Caco-2 (cell line): ENCODE results near the gene HEATR3. TPM values are rescaled to one million over a fixed set of nuclear protein-coding genes. Genes with fewer than 3 reads are reported as not detected.

ENCODE experiments used
- BruUV-seq: library from RNA; stranded (reverse); fragments of 400-500 nt; replicated peaks from 2 replicates; lab custom pipeline; 2021; lab: Mats Ljungman, UMichigan
- CTCF ChIA-PET: fragments of 300-600 bp; sonication (Branson Sonifier 250); formaldehyde crosslinking; loops from one replicate; lab custom pipeline; 2022; ENCODE audit warnings: antibody characterized with exemption; lab: Charles Lee
- POLR2A ChIA-PET: fragments of 300-600 bp; sonication (Branson Sonifier 250); formaldehyde crosslinking; loops from one replicate; lab custom pipeline; 2022; ENCODE audit warnings: antibody characterized with exemption; lab: Charles Lee
- DNase-seq, 2 experiments: peaks; one replicate each; pipeline versions ENCODE4 v3.0.0 to v3.0.0-alpha.2; 2020 to 2022
- H3K27me3 ChIP-seq: replicated peaks from 2 replicates; pipeline ENCODE4 v1.6.0; 2011; ENCODE audit warnings: low read length; ENCODE audit not compliant: control insufficient read depth, insufficient read depth
- H3K36me3 ChIP-seq: 2 replicates; pipeline ENCODE4 v1.5.1; 2011; ENCODE audit warnings: low read length; ENCODE audit not compliant: control insufficient read depth, insufficient read depth
- H3K4me1 ChIP-seq: fragments of 250-450 bp; sonication (Bioruptor Pico); 2 replicates; pipeline ENCODE4 v1.5.1; 2020; ENCODE audit warnings: mild to moderate bottlenecking
- H3K4me3 ChIP-seq: 2 replicates; pipeline ENCODE4 v1.5.1; 2011; ENCODE audit warnings: low read depth, mild to moderate bottlenecking, control low read depth, low read length
- H3K9me3 ChIP-seq: fragments of 250-450 bp; sonication (Bioruptor Pico); 2 replicates; pipeline ENCODE4 v1.5.1; 2020; ENCODE audit warnings: mild to moderate bottlenecking, moderate library complexity
- H3K27ac Mint-ChIP-seq: one replicate; pipeline ENCODE4 v1.8.0; 2022; ENCODE audit warnings: mixed read lengths; ENCODE audit not compliant: unreplicated experiment
- H3K27me3 Mint-ChIP-seq: one replicate; pipeline ENCODE4 v1.8.0; 2022; ENCODE audit warnings: mixed read lengths; ENCODE audit not compliant: insufficient read depth, unreplicated experiment
- H3K36me3 Mint-ChIP-seq: one replicate; pipeline ENCODE4 v1.8.0; 2022; ENCODE audit warnings: mild to moderate bottlenecking, mixed read lengths; ENCODE audit not compliant: insufficient read depth, unreplicated experiment
- H3K4me1 Mint-ChIP-seq: one replicate; pipeline ENCODE4 v1.8.0; 2022; ENCODE audit warnings: low read depth, mixed read lengths; ENCODE audit not compliant: unreplicated experiment
- H3K4me3 Mint-ChIP-seq: one replicate; pipeline ENCODE4 v1.8.0; 2022; ENCODE audit warnings: mild to moderate bottlenecking, moderate library complexity, mixed read lengths; ENCODE audit not compliant: unreplicated experiment
- H3K9me3 Mint-ChIP-seq: one replicate; pipeline ENCODE4 v1.8.0; 2022; ENCODE audit warnings: mixed read lengths; ENCODE audit not compliant: unreplicated experiment
- CTCF ChIP-seq, 2 experiments: fragments of 200-600 bp in 1 of 2; IDR thresholded peaks; 1 replicate in 1 of 2; 2 replicates in 1 of 2; pipeline versions ENCODE4 v1.5.1 to v1.8.0; 2011 to 2022; ENCODE audit warnings: antibody characterized with exemption in 1 of 2, control low read depth in 1 of 2, inconsistent platforms in 1 of 2, low read depth in 1 of 2, low read length in 1 of 2, mild to moderate bottlenecking in 1 of 2, moderate library complexity in 1 of 2; ENCODE audit not compliant: insufficient read depth in 1 of 2, severe bottlenecking in 1 of 2, unreplicated experiment in 1 of 2
- intact Hi-C: fragments of 100-400 bp; cut with micrococcal nuclease; formaldehyde crosslinking; loops from one replicate; pipeline ENCODE4 v1.10.0; 2022; ENCODE audit not compliant: unreplicated experiment
- total RNA-seq: library from RNA; stranded (reverse); gene quantifications from 2 replicates; pipeline ENCODE4 v1.2.3, GENCODE V29; 2022

Gene HEATR3
- total RNA-seq, 1 experiment from 2014 or later: 41.6 TPM

GRCh38 chr16:50120711-50121110 lies 54.9 kb downstream of the HEATR3 start:
- Histone ChIP-seq H3K4me1 (no peaks in the 10 kb centered on the region), H3K9me3 (no peaks in the 10 kb centered on the region), H3K36me3 (no peaks in the 10 kb centered on the region), H3K27me3 (no peaks in the 10 kb centered on the region), H3K4me3 (no peak overlapping the region)
- DNase-seq: no peak
- Mint-ChIP-seq H3K36me3 (no peaks in the 10 kb centered on the region), H3K4me1 (no peaks in the 10 kb centered on the region), H3K4me3 (no peak overlapping the region), H3K27me3 (no peaks in the 10 kb centered on the region), H3K27ac (no peak overlapping the region), H3K9me3 (no peaks in the 10 kb centered on the region)
- CTCF ChIA-PET: interaction anchor here (0.5 to 2.2 kb wide), 4 partner anchors 16 to 129 kb away, joined by 3 to 6 read pairs (median 4); partner anchors contain the start of gene CNEP1R1
- POLR2A ChIA-PET: no interaction called here
- intact Hi-C loops: no loop called here
- TF ChIP-seq CTCF (IDR thresholded peaks at IDR 0.05; ENCODE audit: insufficient read depth in 1 of 2, low read depth in 1 of 2, low read length in 1 of 2, severe bottlenecking in 1 of 2, unreplicated experiment in 1 of 2): no peak
- BruUV-seq: no TSS peak

GRCh38 chr16:50121278-50121677 lies 55.5 kb downstream of the HEATR3 start:
- Mint-ChIP-seq H3K4me1 (no peaks in the 10 kb centered on the region), H3K27me3 (no peaks in the 10 kb centered on the region), H3K36me3 (no peaks in the 10 kb centered on the region), H3K4me3 (no peak overlapping the region), H3K27ac (no peak overlapping the region), H3K9me3 (no peaks in the 10 kb centered on the region)
- intact Hi-C loops: no loop called here
- no peaks in the 10 kb centered on the region for H3K4me1 ChIP-seq
- no peak overlapping the region for H3K4me3 ChIP-seq
- DNase-seq: no peak
- no peak for TF ChIP-seq CTCF (IDR thresholded peaks at IDR 0.05; ENCODE audit: insufficient read depth in 1 of 2, low read depth in 1 of 2, low read length in 1 of 2, severe bottlenecking in 1 of 2, unreplicated experiment in 1 of 2)
- no peaks in the 10 kb centered on the region for H3K9me3 ChIP-seq
- no peaks in the 10 kb centered on the region for H3K27me3 ChIP-seq
- ChIA-PET POLR2A (no interaction called here), CTCF (interaction anchor here (0.5 to 2.2 kb wide), 3 partner anchors 15 to 96 kb away, joined by 3 to 5 read pairs (median 4); partner anchors contain the start of gene CNEP1R1)
- BruUV-seq: no TSS peak
- H3K36me3 ChIP-seq: no peaks in the 10 kb centered on the region

GRCh38 chr16:50121721-50122445 lies 56.1 kb downstream of the HEATR3 start:
- POLR2A ChIA-PET: no interaction called here

More at GRCh38 chr16:50121721-50122445, 56.1 kb downstream of the HEATR3 start:
- BruUV-seq: no TSS peak
- Mint-ChIP-seq H3K27me3 (no peaks in the 10 kb centered on the region), H3K4me1 (no peaks in the 10 kb centered on the region), H3K9me3 (no peaks in the 10 kb centered on the region), H3K4me3 (no peak overlapping the region), H3K27ac (no peak overlapping the region), H3K36me3 (no peaks in the 10 kb centered on the region)
- Histone ChIP-seq H3K36me3 (no peaks in the 10 kb centered on the region), H3K4me1 (no peaks in the 10 kb centered on the region), H3K9me3 (no peaks in the 10 kb centered on the region), H3K4me3 (no peak overlapping the region), H3K27me3 (no peaks in the 10 kb centered on the region)
- TF ChIP-seq CTCF (IDR thresholded peaks at IDR 0.05; ENCODE audit: insufficient read depth in 1 of 2, low read depth in 1 of 2, low read length in 1 of 2, severe bottlenecking in 1 of 2, unreplicated experiment in 1 of 2): no peak
- no peak for DNase-seq
- CTCF ChIA-PET: interaction anchor here (2.2 kb wide), 1 partner anchor 97 kb away, joined by 5 read pairs; the partner anchor contains the start of gene CNEP1R1
- intact Hi-C loops: no loop called here
